Hepatic stellate cell (primary cell): ENCODE data around the gene ATF6.

Source experiments
- DNase-seq: peaks from one replicate; pipeline ENCODE4 v3.0.0; 2011; ENCODE audit warnings: low spot score

ATF6 gene

GRCh38 chr1:161836018-161836417 lies 69.9 kb downstream of the ATF6 start:
- no peak for DNase-seq

- no peak for DNase-seq
Measured at GRCh38 chr1:161838362-161838761, 72.2 kb downstream of the ATF6 start.

GRCh38 chr1:161838885-161839284 lies 72.8 kb downstream of the ATF6 start:
- DNase-seq = no peak

GRCh38 chr1:161839591-161839990 lies 73.5 kb downstream of the ATF6 start:
- no peak for DNase-seq

- DNase-seq = no peak
Measured at GRCh38 chr1:161840363-161840762, 74.2 kb downstream of the ATF6 start.

GRCh38 chr1:161843156-161843555 lies 77.0 kb downstream of the ATF6 start:
- DNase-seq = no peak

GRCh38 chr1:161844696-161845095 lies 78.6 kb downstream of the ATF6 start:
- no peak for DNase-seq

- DNase-seq = no peak
Measured at GRCh38 chr1:161848676-161849075, 82.6 kb downstream of the ATF6 start.

GRCh38 chr1:161849518-161849917 lies 83.4 kb downstream of the ATF6 start:
- no peak for DNase-seq

- DNase-seq = no peak
Measured at GRCh38 chr1:161855260-161855659, 89.1 kb downstream of the ATF6 start.

- DNase-seq = no peak
Measured at GRCh38 chr1:161858271-161858670, 92.2 kb downstream of the ATF6 start.

- DNase-seq = no peak
Measured at GRCh38 chr1:161863549-161863948, 97.4 kb downstream of the ATF6 start.

GRCh38 chr1:161864577-161864976 lies 98.5 kb downstream of the ATF6 start:
- peak; percentile 4 for DNase-seq

GRCh38 chr1:161866241-161866640 lies 100.1 kb downstream of the ATF6 start:
- no peak for DNase-seq

- no peak for DNase-seq
Measured at GRCh38 chr1:161868832-161869231, 102.7 kb downstream of the ATF6 start.

GRCh38 chr1:161869291-161869690 lies 103.2 kb downstream of the ATF6 start:
- DNase-seq = no peak

GRCh38 chr1:161872506-161872905 lies 106.4 kb downstream of the ATF6 start:
- no peak for DNase-seq

- no peak for DNase-seq
Measured at GRCh38 chr1:161879261-161879660, 113.1 kb downstream of the ATF6 start.

GRCh38 chr1:161884475-161884874 lies 118.4 kb downstream of the ATF6 start:
- DNase-seq = no peak

- DNase-seq = peak; percentile 65
Measured at GRCh38 chr1:161885003-161885402, 118.9 kb downstream of the ATF6 start.

- DNase-seq = no peak
Measured at GRCh38 chr1:161885759-161886158, 119.6 kb downstream of the ATF6 start.

GRCh38 chr1:161886589-161886988 lies 120.5 kb downstream of the ATF6 start:
- no peak for DNase-seq

GRCh38 chr1:161887730-161888287 lies 121.7 kb downstream of the ATF6 start:
- no peak for DNase-seq

GRCh38 chr1:161890574-161890973 lies 124.5 kb downstream of the ATF6 start:
- no peak for DNase-seq

GRCh38 chr1:161899091-161899490 lies 133.0 kb downstream of the ATF6 start:
- DNase-seq = no peak
